Measurements from ENCODE around the gene MTMR10. TPM values are rescaled to one million over a fixed set of nuclear protein-coding genes. Genes with fewer than 3 reads are reported as not detected.

The MTMR10 gene
- polyA plus RNA-seq (2013, experiment 1 of 2), result 7.8 TPM
- 7.9 TPM for polyA plus RNA-seq (2013, experiment 2 of 2)

DNA sequence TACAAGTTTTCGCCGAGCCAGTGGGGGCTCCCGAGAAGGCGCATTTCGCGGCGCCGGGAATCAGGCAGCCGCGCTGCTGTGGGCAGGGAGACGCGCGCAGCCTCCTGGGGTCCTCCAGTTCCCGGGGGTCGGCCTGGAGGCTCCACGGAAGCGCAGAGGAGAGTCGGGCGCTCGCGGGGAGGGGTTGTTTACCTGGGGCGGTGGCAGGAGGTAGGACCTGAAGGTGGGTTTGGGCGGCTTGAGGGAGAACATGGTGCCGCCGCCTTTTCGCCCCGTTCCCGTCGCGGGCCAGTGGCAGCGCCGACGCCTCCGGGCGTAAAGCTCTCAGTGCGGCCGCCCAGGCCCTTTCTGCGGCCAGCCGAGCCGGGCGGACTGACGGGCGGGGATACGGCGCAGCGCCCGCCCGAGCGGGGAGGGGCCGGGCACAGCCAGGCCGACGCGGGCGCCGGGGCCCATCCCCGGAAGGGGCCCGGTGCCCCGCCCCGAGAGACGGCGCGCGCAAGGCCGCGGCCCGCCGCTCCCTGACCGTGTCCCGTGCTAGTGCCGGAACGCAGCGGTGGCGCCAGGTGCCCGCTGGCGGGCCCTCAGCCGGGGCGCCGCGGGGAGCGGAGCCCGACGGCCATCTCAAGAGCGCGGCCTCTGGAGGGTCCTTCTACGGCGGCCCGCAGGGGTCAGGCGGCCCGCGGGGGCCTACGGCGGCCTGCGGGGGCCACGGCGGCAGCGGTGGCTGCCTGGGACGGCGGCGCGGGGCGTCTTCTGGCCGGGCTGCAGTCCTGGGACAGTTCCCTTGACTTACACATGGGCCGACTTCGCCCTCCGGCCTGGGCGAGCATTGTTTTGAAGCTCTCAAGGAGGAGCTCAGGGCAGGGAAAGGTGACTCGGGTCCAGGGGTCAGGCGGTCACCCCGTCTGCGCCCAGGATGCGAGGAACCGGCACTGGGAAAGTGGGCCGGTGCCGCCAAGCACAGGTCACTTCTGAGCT lies at the start of gene MTMR10:
Gene MTMR10 (minus strand): TSS at position 374 of the 981 bp plus-strand sequence. CDS start 122 bp downstream, at position 252.
- no peak within 1 kb of the TSS for H2AK5ac ChIP-seq (ENCODE audit: low read depth, low read length)
- peak within 1 kb of the TSS; percentile 92 for H4K8ac ChIP-seq (ENCODE audit: low read depth, low read length)
- peak within 1 kb of the TSS; percentile 93 to 94 for H3K4me3 ChIP-seq (ENCODE audit: low read length in 2 of 2)
- no peak within 1 kb of the TSS for H4K91ac ChIP-seq (ENCODE audit: low read depth, low read length, poor library complexity)
- peaks cover 0 to 5% of the 10 kb centered on the region in 2 donors for H3K4me1 ChIP-seq (ENCODE audit: control insufficient read depth in 2 of 2, insufficient read depth in 1 of 2, low read depth in 1 of 2, low read length in 2 of 2)
- peak within 1 kb of the TSS; percentile 98 for H3K23ac ChIP-seq (ENCODE audit: low read depth, low read length, poor library complexity)
- H3K27ac ChIP-seq (replicated peaks; ENCODE audit: low read length), result peak within 1 kb of the TSS; percentile 82
- peak within 1 kb of the TSS; percentile 79 for H3K4me2 ChIP-seq (ENCODE audit: insufficient read depth, low read length, poor library complexity, severe bottlenecking)
- no peaks in the 10 kb centered on the region for H3K9me3 ChIP-seq (replicated peaks in 1 of 2; ENCODE audit: control insufficient read depth in 2 of 2, insufficient read depth in 1 of 2, low read depth in 1 of 2, low read length in 2 of 2)
- H3K18ac ChIP-seq (ENCODE audit: low read length), result peak within 1 kb of the TSS; percentile 96
- no CpG with 5 or more reads among the region's 114 CpGs for WGBS, 2 donors (ENCODE audit: extremely low coverage in 2 of 2, insufficient read length in 2 of 2, insufficient replicate concordance in 1 of 2)
- H2BK120ac ChIP-seq (ENCODE audit: low read depth, low read length), result no peak within 1 kb of the TSS
- peaks cover 3% of the 10 kb centered on the region for H3K79me1 ChIP-seq (ENCODE audit: low read depth, low read length)
- no peak within 1 kb of the TSS for H2BK12ac ChIP-seq (ENCODE audit: low read length)
- peak within 1 kb of the TSS; percentile 100 for H2AFZ ChIP-seq (ENCODE audit: low read length)
- peak within 1 kb of the TSS; percentile 88 for H3K9ac ChIP-seq (ENCODE audit: low read depth, low read length, poor library complexity)
- peak within 1 kb of the TSS; percentile 91 for H2BK5ac ChIP-seq (ENCODE audit: low read length)
- H3K4ac ChIP-seq (ENCODE audit: low read length), result peak within 1 kb of the TSS; percentile 53
- peak within 1 kb of the TSS; percentile 85 for H2BK15ac ChIP-seq (ENCODE audit: low read length)
- peak within 1 kb of the TSS; percentile 98 for H3K14ac ChIP-seq (ENCODE audit: low read length)
- H3K36me3 ChIP-seq (replicated peaks in 1 of 2; ENCODE audit: control insufficient read depth in 2 of 2, insufficient read depth in 2 of 2, low read length in 2 of 2), result peaks cover 0 to 8% of the 10 kb centered on the region in 2 donors
- DNase-seq (ENCODE audit: low spot score), result peak; percentile 68
- H3K27me3 ChIP-seq (ENCODE audit: control insufficient read depth in 3 of 3, insufficient read depth in 3 of 3, low read depth in 1 of 3, low read length in 3 of 3), result no peaks in the 10 kb centered on the region

DNA sequence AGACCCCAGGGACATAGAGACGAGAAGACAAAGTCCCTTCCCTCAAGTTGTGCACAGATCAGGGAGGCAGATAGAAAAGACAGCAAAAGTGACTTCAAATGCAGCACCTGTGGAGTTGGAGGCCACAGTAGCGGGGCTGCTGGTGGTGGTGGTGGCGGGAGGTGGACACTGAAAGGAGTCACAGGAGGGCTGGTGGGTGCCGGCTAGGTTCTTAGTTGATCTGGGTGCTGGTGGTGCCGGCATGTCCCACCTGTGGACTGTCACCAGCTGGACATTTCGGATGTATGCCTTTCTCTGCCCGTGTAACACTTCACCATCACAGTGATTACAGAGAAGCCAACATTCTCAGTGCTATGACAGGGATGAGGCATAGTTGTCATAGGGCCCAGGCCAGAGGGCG lies 49.2 kb upstream of the MTMR10 start:
- Histone ChIP-seq H3K79me1 (ENCODE audit: low read depth, low read length) (no peaks in the 10 kb centered on the region), H3K4me1 (ENCODE audit: control insufficient read depth in 2 of 2, insufficient read depth in 1 of 2, low read depth in 1 of 2, low read length in 2 of 2) (no peaks in the 10 kb centered on the region), H2AFZ (ENCODE audit: low read length) (no peak overlapping the region), H3K4ac (ENCODE audit: low read length) (no peak overlapping the region), H3K4me2 (ENCODE audit: insufficient read depth, low read length, poor library complexity, severe bottlenecking) (no peak overlapping the region), H2AK5ac (ENCODE audit: low read depth, low read length) (no peak overlapping the region), H2BK5ac (ENCODE audit: low read length) (no peak overlapping the region), H3K36me3 (replicated peaks in 1 of 2; ENCODE audit: control insufficient read depth in 2 of 2, insufficient read depth in 2 of 2, low read length in 2 of 2) (no peaks in the 10 kb centered on the region), H3K4me3 (ENCODE audit: low read length in 2 of 2) (no peak overlapping the region), H4K8ac (ENCODE audit: low read depth, low read length) (no peak overlapping the region), H3K23ac (ENCODE audit: low read depth, low read length, poor library complexity) (no peak overlapping the region), H3K9me3 (replicated peaks in 1 of 2; ENCODE audit: control insufficient read depth in 2 of 2, insufficient read depth in 1 of 2, low read depth in 1 of 2, low read length in 2 of 2) (no peaks in the 10 kb centered on the region), H3K14ac (ENCODE audit: low read length) (no peak overlapping the region), H3K27me3 (ENCODE audit: control insufficient read depth in 3 of 3, insufficient read depth in 3 of 3, low read depth in 1 of 3, low read length in 3 of 3) (no peaks in the 10 kb centered on the region), H3K18ac (ENCODE audit: low read length) (no peak overlapping the region), H3K9ac (ENCODE audit: low read depth, low read length, poor library complexity) (no peak overlapping the region), H2BK12ac (ENCODE audit: low read length) (no peak overlapping the region), H4K91ac (ENCODE audit: low read depth, low read length, poor library complexity) (no peak overlapping the region), H2BK120ac (ENCODE audit: low read depth, low read length) (no peak overlapping the region), H2BK15ac (ENCODE audit: low read length) (peak overlapping the region; percentile 33), H3K27ac (replicated peaks; ENCODE audit: low read length) (no peak overlapping the region)
- no CpG with 5 or more reads among the region's 8 CpGs for WGBS, 2 donors (ENCODE audit: extremely low coverage in 2 of 2, insufficient read length in 2 of 2, insufficient replicate concordance in 1 of 2)
- no peak for DNase-seq (ENCODE audit: low spot score)

DNA sequence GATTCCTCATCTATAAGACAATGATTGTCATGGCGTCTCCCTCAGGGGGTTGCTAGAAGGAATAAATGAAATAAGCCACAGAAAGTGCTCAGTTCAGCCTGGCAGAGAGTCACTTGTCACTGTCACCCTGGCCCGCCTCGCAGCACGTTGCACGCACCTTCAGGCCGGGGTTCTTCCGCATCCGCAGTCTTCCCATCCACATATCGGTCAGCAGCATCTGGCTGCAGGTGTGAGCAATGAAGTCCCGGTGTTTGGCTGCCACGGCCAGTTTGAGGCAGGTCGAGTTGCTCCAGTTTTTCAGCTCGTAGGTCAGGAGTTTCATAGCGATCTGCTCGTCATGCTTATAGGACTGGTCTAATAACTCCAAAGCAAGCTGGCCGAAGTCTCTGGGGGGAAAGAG lies 48.5 kb upstream of the MTMR10 start:
- H2AFZ ChIP-seq (ENCODE audit: low read length), result no peak overlapping the region
- H2BK120ac ChIP-seq (ENCODE audit: low read depth, low read length), result no peak overlapping the region
- no CpG with 5 or more reads among the region's 16 CpGs for WGBS, 2 donors (ENCODE audit: extremely low coverage in 2 of 2, insufficient read length in 2 of 2, insufficient replicate concordance in 1 of 2)
- H3K23ac ChIP-seq (ENCODE audit: low read depth, low read length, poor library complexity), result no peak overlapping the region
- no peaks in the 10 kb centered on the region for H3K27me3 ChIP-seq (ENCODE audit: control insufficient read depth in 3 of 3, insufficient read depth in 3 of 3, low read depth in 1 of 3, low read length in 3 of 3)
- H3K4me3 ChIP-seq (ENCODE audit: low read length in 2 of 2), result no peak overlapping the region
- H2BK5ac ChIP-seq (ENCODE audit: low read length), result no peak overlapping the region
- H3K4me2 ChIP-seq (ENCODE audit: insufficient read depth, low read length, poor library complexity, severe bottlenecking), result no peak overlapping the region
- H3K9me3 ChIP-seq (replicated peaks in 1 of 2; ENCODE audit: control insufficient read depth in 2 of 2, insufficient read depth in 1 of 2, low read depth in 1 of 2, low read length in 2 of 2), result no peaks in the 10 kb centered on the region
- H2BK12ac ChIP-seq (ENCODE audit: low read length), result no peak overlapping the region
- no peak overlapping the region for H3K9ac ChIP-seq (ENCODE audit: low read depth, low read length, poor library complexity)
- no peaks in the 10 kb centered on the region for H3K79me1 ChIP-seq (ENCODE audit: low read depth, low read length)
- H3K4ac ChIP-seq (ENCODE audit: low read length), result no peak overlapping the region
- H2BK15ac ChIP-seq (ENCODE audit: low read length), result peak overlapping the region; percentile 33
- no peaks in the 10 kb centered on the region for H3K4me1 ChIP-seq (ENCODE audit: control insufficient read depth in 2 of 2, insufficient read depth in 1 of 2, low read depth in 1 of 2, low read length in 2 of 2)
- no peak overlapping the region for H3K18ac ChIP-seq (ENCODE audit: low read length)
- DNase-seq (ENCODE audit: low spot score), result no peak
- H3K36me3 ChIP-seq (replicated peaks in 1 of 2; ENCODE audit: control insufficient read depth in 2 of 2, insufficient read depth in 2 of 2, low read length in 2 of 2), result no peaks in the 10 kb centered on the region
- no peak overlapping the region for H3K27ac ChIP-seq (replicated peaks; ENCODE audit: low read length)
- no peak overlapping the region for H4K91ac ChIP-seq (ENCODE audit: low read depth, low read length, poor library complexity)
- H4K8ac ChIP-seq (ENCODE audit: low read depth, low read length), result no peak overlapping the region
- H3K14ac ChIP-seq (ENCODE audit: low read length), result peak overlapping the region; percentile 82
- H2AK5ac ChIP-seq (ENCODE audit: low read depth, low read length), result no peak overlapping the region

Data from neuronal stem cell (in vitro differentiated cells).